Measurements from ENCODE around the gene SESN1.

DNA sequence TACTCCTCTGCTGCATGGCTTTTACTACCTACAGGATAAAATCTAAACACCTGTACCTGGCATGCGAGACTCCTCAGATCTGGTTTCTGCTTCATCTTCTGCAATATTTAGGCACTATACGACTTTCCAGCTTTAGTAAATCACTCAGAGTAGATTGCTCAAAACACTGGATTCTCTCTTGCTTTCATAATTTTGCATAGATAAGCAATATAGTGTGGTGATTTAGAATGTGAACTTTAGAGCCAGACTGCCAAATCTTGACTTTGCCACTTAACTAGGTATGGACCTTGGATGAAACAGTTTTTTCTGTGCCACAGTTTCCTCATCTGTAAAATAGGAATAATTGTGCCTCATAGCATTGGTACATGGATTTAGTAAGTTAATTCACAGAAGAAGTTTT is 29.6 kb upstream of the SESN1 start:
- no peak for TF ChIP-seq EZH2 (IDR thresholded peaks at IDR 0.05; ENCODE audit: borderline replicate concordance, low read depth, low read length, severe bottlenecking)
- TF ChIP-seq, protein P1, sequence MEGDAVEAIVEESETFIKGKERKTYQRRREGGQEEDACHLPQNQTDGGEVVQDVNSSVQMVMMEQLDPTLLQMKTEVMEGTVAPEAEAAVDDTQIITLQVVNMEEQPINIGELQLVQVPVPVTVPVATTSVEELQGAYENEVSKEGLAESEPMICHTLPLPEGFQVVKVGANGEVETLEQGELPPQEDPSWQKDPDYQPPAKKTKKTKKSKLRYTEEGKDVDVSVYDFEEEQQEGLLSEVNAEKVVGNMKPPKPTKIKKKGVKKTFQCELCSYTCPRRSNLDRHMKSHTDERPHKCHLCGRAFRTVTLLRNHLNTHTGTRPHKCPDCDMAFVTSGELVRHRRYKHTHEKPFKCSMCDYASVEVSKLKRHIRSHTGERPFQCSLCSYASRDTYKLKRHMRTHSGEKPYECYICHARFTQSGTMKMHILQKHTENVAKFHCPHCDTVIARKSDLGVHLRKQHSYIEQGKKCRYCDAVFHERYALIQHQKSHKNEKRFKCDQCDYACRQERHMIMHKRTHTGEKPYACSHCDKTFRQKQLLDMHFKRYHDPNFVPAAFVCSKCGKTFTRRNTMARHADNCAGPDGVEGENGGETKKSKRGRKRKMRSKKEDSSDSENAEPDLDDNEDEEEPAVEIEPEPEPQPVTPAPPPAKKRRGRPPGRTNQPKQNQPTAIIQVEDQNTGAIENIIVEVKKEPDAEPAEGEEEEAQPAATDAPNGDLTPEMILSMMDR (IDR thresholded peaks at IDR 0.05; ENCODE audit: borderline replicate concordance, extremely low read depth, low read length, poor library complexity, severe bottlenecking) = no peak

Measured in DND-41 (cell line).